ENCODE measurements around the gene ATG5.

GRCh38 chr6:106225581-106225980 lies 100.0 kb downstream of the ATG5 start:
- no peak for TF ChIP-seq EZH2phosphoT487 (conservative IDR thresholded peaks at IDR 0.05; ENCODE audit: low read length)
- no peak for TF ChIP-seq CTCF (IDR thresholded peaks at IDR 0.05; ENCODE audit: insufficient read depth, low read length, poor library complexity, severe bottlenecking)

Data from SU-DHL-6 (cell line).